K562 (cell line): Measurements from ENCODE around the gene DUS4L. TPM values are rescaled to one million over a fixed set of nuclear protein-coding genes. Genes with fewer than 3 reads are reported as not detected.

Source experiments
- ATAC-seq: fragments of 200-7000 bp; cut with Tn5 transposase; 3 replicates; pipeline ENCODE4 v1.9.1; 2020; ENCODE audit warnings: moderate library complexity
- BruUV-seq: library from RNA; stranded (reverse); fragments of 400-500 nt; replicated peaks from 2 replicates; lab custom pipeline; 2021; lab: Mats Ljungman, UMichigan
- CTCF ChIA-PET: fragments of 300-600 bp; formaldehyde crosslinking; extraction: SDS; loops from one replicate; lab custom pipeline; 2021; ENCODE audit warnings: low intra/inter-chr PET ratio; lab: Yijun Ruan, JAX
- POLR2A ChIA-PET: fragments of 300-600, 350-650 bp; sonication (Branson Sonifier 250); formaldehyde crosslinking; extraction: SDS; loops from one replicate; lab custom pipeline; 2021; ENCODE audit warnings: antibody characterized with exemption, inconsistent platforms; lab: Yijun Ruan, JAX
- DNase-seq, 4 experiments: peaks; one replicate each; pipeline versions ENCODE4 v3.0.0 to v3.0.0-alpha.2; 2011 to 2018; ENCODE audit warnings: low spot score in 3 of 4, mixed read lengths in 3 of 4; ENCODE audit errors: extremely low read depth in 1 of 4
- FAIRE-seq: peaks from 2 replicates; lab custom pipeline; 2011; peaks lifted over from hg19 to GRCh38; lab: Jason Lieb, UNC
- H2AFZ ChIP-seq: 2 replicates; pipeline ENCODE4 v1.6.0; 2011; ENCODE audit warnings: low read depth, low read length, control low read depth, inconsistent platforms
- H3K27ac ChIP-seq: fragments of 200-600 bp; 3 replicates; pipeline ENCODE4 v1.8.0; 2011; ENCODE audit warnings: low read depth, mild to moderate bottlenecking, control low read depth, inconsistent platforms, low read length, moderate library complexity, mixed read lengths; ENCODE audit errors: extremely low read depth
- H3K27me3 ChIP-seq, 2 experiments: fragments of 300-600 bp in 1 of 2; 2 replicates in 1 of 2; 3 replicates in 1 of 2; pipeline versions ENCODE4 v1.6.0 to v1.8.0; 2011; ENCODE audit warnings: inconsistent platforms in 2 of 2, low read length in 2 of 2, mild to moderate bottlenecking in 1 of 2, mixed read lengths in 1 of 2, moderate library complexity in 1 of 2; ENCODE audit not compliant: control insufficient read depth in 2 of 2, insufficient read depth in 2 of 2
- H3K36me3 ChIP-seq: fragments of 300-600 bp; 3 replicates; pipeline ENCODE4 v1.8.0; 2011; ENCODE audit warnings: mild to moderate bottlenecking, low read length, inconsistent platforms; ENCODE audit not compliant: control insufficient read depth, insufficient read depth
- H3K4me1 ChIP-seq, 2 experiments: fragments of 200-600 bp in 1 of 2; replicated peaks in 1 of 2; 2 replicates in 1 of 2; 3 replicates in 1 of 2; pipeline versions ENCODE4 v1.5.1 to v1.8.0; 2011; ENCODE audit warnings: inconsistent platforms in 2 of 2, low read length in 2 of 2, mild to moderate bottlenecking in 1 of 2, mixed read lengths in 1 of 2, moderate library complexity in 1 of 2; ENCODE audit not compliant: control insufficient read depth in 2 of 2, insufficient read depth in 2 of 2
- H3K4me2 ChIP-seq: 2 replicates; pipeline ENCODE4 v1.6.1; 2011; ENCODE audit warnings: low read length, control low read depth, inconsistent platforms, mixed read lengths; ENCODE audit not compliant: insufficient read depth
- H3K4me3 ChIP-seq: fragments of 200-600 bp; sonication (generic), shearing (Covaris generic); 2 replicates; pipeline ENCODE4 v1.5.1; 2016; ENCODE audit warnings: control low read depth, inconsistent platforms
- H3K79me2 ChIP-seq: fragments of 200-600 bp; 3 replicates; pipeline ENCODE4 v1.8.0; 2011; ENCODE audit warnings: low read length, inconsistent platforms; ENCODE audit not compliant: control insufficient read depth, insufficient read depth
- H3K9ac ChIP-seq, 2 experiments: 2 replicates each; pipeline versions ENCODE4 v1.6.0 to v1.6.1; 2011; ENCODE audit warnings: low read depth in 2 of 2, low read length in 2 of 2, control low read depth in 1 of 2, inconsistent platforms in 1 of 2, mild to moderate bottlenecking in 1 of 2, mixed read lengths in 1 of 2; ENCODE audit not compliant: insufficient read depth in 1 of 2
- H3K9me1 ChIP-seq: one replicate; pipeline ENCODE4 v1.6.0; 2011; ENCODE audit warnings: inconsistent platforms, mild to moderate bottlenecking, low read length, moderate library complexity; ENCODE audit not compliant: control insufficient read depth, insufficient read depth
- H3K9me3 ChIP-seq: replicated peaks from 2 replicates; pipeline ENCODE4 v1.5.1; 2011; ENCODE audit warnings: low read depth, low read length, inconsistent platforms; ENCODE audit not compliant: control insufficient read depth, insufficient read depth
- H4K20me1 ChIP-seq: replicated peaks from 2 replicates; pipeline ENCODE4 v1.6.1; 2011; ENCODE audit warnings: low read length, inconsistent platforms, mixed read lengths; ENCODE audit not compliant: control insufficient read depth, insufficient read depth
- CHD4 ChIP-seq: fragments of 200-600 bp; sonication (generic); IDR thresholded peaks from 3 replicates; pipeline ENCODE4 v1.6.1; 2012; ENCODE audit warnings: low read depth, mild to moderate bottlenecking, mixed read lengths, low read length, inconsistent platforms; ENCODE audit not compliant: insufficient read depth, insufficient replicate concordance, poor library complexity, severe bottlenecking
- MTA1 ChIP-seq: fragments of 450-650 bp; IDR thresholded peaks from 2 replicates; pipeline ENCODE4 v1.6.1; 2017; ENCODE audit warnings: borderline replicate concordance
- PHB2 ChIP-seq: fragments of 450-650 bp; IDR thresholded peaks from 2 replicates; pipeline ENCODE4 v1.6.1; 2017; ENCODE audit warnings: low read depth
- THRA ChIP-seq: fragments of 450-650 bp; IDR thresholded peaks from 2 replicates; pipeline ENCODE4 v1.6.1; 2017; ENCODE audit warnings: mild to moderate bottlenecking, moderate library complexity
- ZKSCAN8 ChIP-seq: fragments of 200-800 bp; sonication (Bioruptor generic); IDR thresholded peaks from 2 replicates; pipeline ENCODE4 v1.6.1; 2016; ENCODE audit warnings: missing genetic modification characterization, missing compliant biosample characterization
- ZNF184 ChIP-seq: sonication (generic); formaldehyde crosslinking; IDR thresholded peaks from 2 replicates; pipeline ENCODE4 v1.5.0; 2020; ENCODE audit warnings: missing genetic modification reagents
- ZNF277 ChIP-seq: fragments of 250-450 bp; sonication (Bioruptor Pico); IDR thresholded peaks from 2 replicates; pipeline ENCODE4 v1.8.0; 2022; ENCODE audit warnings: inconsistent platforms, mild to moderate bottlenecking, moderate library complexity, borderline replicate concordance
- WGBS: fragments of 100-300 bp; shearing (Covaris generic); methylation state at CpG from one replicate; pipeline ENCODE4 v1.1.6; 2016; ENCODE audit warnings: low coverage, mixed read lengths; ENCODE audit not compliant: insufficient coverage; ENCODE audit errors: missing lambda C conversion rate; 5-methylcytosine and 5-hydroxymethylcytosine counted together
- in situ Hi-C: fragments of 300-500 bp; cut with MboI; formaldehyde crosslinking; loops from 4 replicates; pipeline ENCODE4 v1.15.0; 2018; ENCODE audit warnings: inconsistent platforms, mixed read lengths
- intact Hi-C: fragments of 100-400 bp; cut with micrococcal nuclease; formaldehyde crosslinking; loops from 2 replicates; pipeline ENCODE4 v1.14.2; 2022
- polyA plus RNA-seq, 8 experiments: library from polyadenylated mRNA; depleted of rRNA in 4 of 8; stranded (reverse) in 5 of 8; unstranded in 3 of 8; fragments of >200 nt; fragmentation: Nextera tagmentation in 2 of 8; fragmentation: Illumina TruSeq in 1 of 8; extraction: Ambion mirVana in 2 of 8; extraction: Trizol in 1 of 8; gene quantifications; 2 replicates each; pipeline versions ENCODE4 v1.2.1 to v1.2.3, GENCODE V29; 2011 to 2014; ENCODE audit warnings: inconsistent platforms in 1 of 8, missing spikeins in 1 of 8
- total RNA-seq, 7 experiments: library from RNA; depleted of rRNA in 6 of 7; stranded (reverse); fragments of >200 nt in 6 of 7; fragmentation: Illumina TruSeq in 2 of 7; extraction: Trizol in 2 of 7; gene quantifications; 2 replicates each; pipeline versions ENCODE4 v1.2.1 to v1.2.3, GENCODE V29; 2011 to 2021; ENCODE audit warnings: low replicate concordance in 1 of 7

Gene DUS4L
- total and polyA plus RNA-seq, 9 of the 15 experiments (the other 6 are each of a cell fraction or from before 2014, with no cell fraction given) = 12.2 to 33.6 (median 28.6) TPM

- FAIRE-seq = no peak
- no peak overlapping the region for H3K4me3 ChIP-seq
- H3K36me3 ChIP-seq = peaks cover 67% of the 10 kb centered on the region
- H4K20me1 ChIP-seq = no peaks in the 10 kb centered on the region
- CTCF ChIA-PET = no interaction called here
- no peak for TF ChIP-seq PHB2
- TF ChIP-seq ZNF277 (CRISPR knock-in tag) = no peak
- no peak overlapping the region for H3K27ac ChIP-seq
- no peaks in the 10 kb centered on the region for H3K9me3 ChIP-seq
- H3K27me3 ChIP-seq = no peaks in the 10 kb centered on the region
- H3K4me1 ChIP-seq = no peaks in the 10 kb centered on the region
- H3K79me2 ChIP-seq = peaks cover 7% of the 10 kb centered on the region; the same call in 1 of the 3 replicates
- intact Hi-C loops (no loop called here), in situ Hi-C loops (no loop called here)
- ATAC-seq = no peak; the same call in 2 of the 3 replicates
- no TSS peak for BruUV-seq
- peaks cover 2% of the 10 kb centered on the region for H3K9me1 ChIP-seq
- H3K4me2 ChIP-seq = no peak overlapping the region
- POLR2A ChIA-PET = interaction anchor here (2.2 kb wide), 1 partner anchor 10 kb away, joined by 12 read pairs; no protein-coding TSS in a partner anchor
- H3K9ac ChIP-seq = no peak overlapping the region
- no peak for DNase-seq
- no peak overlapping the region for H2AFZ ChIP-seq
- 83% methylated on average over 5 of the region's 5 CpGs for WGBS
These were observed 28.7 kb downstream of the DUS4L start for GRCh38 chr7:107592361-107593024.

- H3K27me3 ChIP-seq = no peaks in the 10 kb centered on the region
- no peak overlapping the region for H3K4me2 ChIP-seq
- H2AFZ ChIP-seq = no peak overlapping the region
- WGBS = 84% methylated on average over 1 of the region's 1 CpG
- ATAC-seq = 0 out of 3 replicates have a peak, but pooled peaks have one; percentile 34
- H3K9me1 ChIP-seq = peaks cover 2% of the 10 kb centered on the region
- in situ Hi-C loops (no loop called here), intact Hi-C loops (no loop called here)
- no peak overlapping the region for H3K27ac ChIP-seq
- peaks cover 6% of the 10 kb centered on the region; the same call in 1 of the 3 replicates for H3K79me2 ChIP-seq
- peaks cover 71% of the 10 kb centered on the region for H3K36me3 ChIP-seq
- no peak for FAIRE-seq
- no peaks in the 10 kb centered on the region for H3K4me1 ChIP-seq
- CTCF ChIA-PET = no interaction called here
- POLR2A ChIA-PET = interaction anchor here (0.5 to 2.2 kb wide), 2 partner anchors 11 to 21 kb away, joined by 3 to 12 read pairs; no protein-coding TSS in a partner anchor
- no peaks in the 10 kb centered on the region for H4K20me1 ChIP-seq
- H3K9ac ChIP-seq = no peak overlapping the region
- no peaks in the 10 kb centered on the region for H3K9me3 ChIP-seq
- BruUV-seq = no TSS peak
- H3K4me3 ChIP-seq = no peak overlapping the region
- DNase-seq = no peak
- TF ChIP-seq ZNF184 (CRISPR knock-in tag) = no peak
- TF ChIP-seq THRA = no peak
- TF ChIP-seq ZKSCAN8 (CRISPR knock-in tag) = no peak
- TF ChIP-seq CHD4 = no peak
- TF ChIP-seq MTA1 = no peak
These were observed 29.2 kb downstream of the DUS4L start for GRCh38 chr7:107593025-107593410.
